Measurements from ENCODE around the gene GP1BA.

DNA sequence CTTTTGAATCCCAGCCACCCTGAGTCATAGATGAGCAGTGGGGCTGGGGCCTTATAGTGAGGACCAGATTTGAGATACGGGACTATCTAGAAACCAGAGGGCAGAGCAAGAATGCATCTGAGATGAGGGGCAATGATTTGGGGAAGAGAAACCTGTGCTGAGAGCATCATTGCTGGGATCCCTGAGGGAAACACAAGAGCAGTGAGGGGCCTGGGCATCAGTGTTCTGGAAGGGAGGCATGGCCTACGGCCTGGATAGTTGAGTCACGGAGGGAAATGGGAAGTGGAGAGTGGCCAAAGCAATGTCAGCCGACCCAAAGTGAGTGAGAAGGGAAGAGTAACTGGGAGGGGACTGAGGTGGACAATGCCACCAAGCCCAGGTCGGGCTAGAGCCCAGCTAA is 50.2 kb downstream of the GP1BA start:
- TF ChIP-seq POLR2A (IDR thresholded peaks at IDR 0.05; ENCODE audit: low read depth, low read length) (no peak), JUN (IDR thresholded peaks at IDR 0.05; ENCODE audit: borderline replicate concordance, insufficient read depth, insufficient read length, low read depth) (no peak), GATA2 (IDR thresholded peaks at IDR 0.05; ENCODE audit: insufficient read depth, insufficient read length, low read depth, low read length) (no peak), EZH2 (IDR thresholded peaks at IDR 0.05; ENCODE audit: borderline replicate concordance, low read depth, low read length, severe bottlenecking) (no peak)
- TF ChIP-seq, protein P1, sequence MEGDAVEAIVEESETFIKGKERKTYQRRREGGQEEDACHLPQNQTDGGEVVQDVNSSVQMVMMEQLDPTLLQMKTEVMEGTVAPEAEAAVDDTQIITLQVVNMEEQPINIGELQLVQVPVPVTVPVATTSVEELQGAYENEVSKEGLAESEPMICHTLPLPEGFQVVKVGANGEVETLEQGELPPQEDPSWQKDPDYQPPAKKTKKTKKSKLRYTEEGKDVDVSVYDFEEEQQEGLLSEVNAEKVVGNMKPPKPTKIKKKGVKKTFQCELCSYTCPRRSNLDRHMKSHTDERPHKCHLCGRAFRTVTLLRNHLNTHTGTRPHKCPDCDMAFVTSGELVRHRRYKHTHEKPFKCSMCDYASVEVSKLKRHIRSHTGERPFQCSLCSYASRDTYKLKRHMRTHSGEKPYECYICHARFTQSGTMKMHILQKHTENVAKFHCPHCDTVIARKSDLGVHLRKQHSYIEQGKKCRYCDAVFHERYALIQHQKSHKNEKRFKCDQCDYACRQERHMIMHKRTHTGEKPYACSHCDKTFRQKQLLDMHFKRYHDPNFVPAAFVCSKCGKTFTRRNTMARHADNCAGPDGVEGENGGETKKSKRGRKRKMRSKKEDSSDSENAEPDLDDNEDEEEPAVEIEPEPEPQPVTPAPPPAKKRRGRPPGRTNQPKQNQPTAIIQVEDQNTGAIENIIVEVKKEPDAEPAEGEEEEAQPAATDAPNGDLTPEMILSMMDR (IDR thresholded peaks at IDR 0.05; ENCODE audit: extremely low read depth in 1 of 2, insufficient read depth in 1 of 2, low read depth in 1 of 2, low read length in 2 of 2), result no peak
- TF ChIP-seq, protein P2, sequence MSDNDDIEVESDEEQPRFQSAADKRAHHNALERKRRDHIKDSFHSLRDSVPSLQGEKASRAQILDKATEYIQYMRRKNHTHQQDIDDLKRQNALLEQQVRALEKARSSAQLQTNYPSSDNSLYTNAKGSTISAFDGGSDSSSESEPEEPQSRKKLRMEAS (IDR thresholded peaks at IDR 0.05; ENCODE audit: insufficient read depth, insufficient read length), result no peak
